Esophagus muscularis mucosa (tissue), 4 donors: ENCODE results near the gene SIPA1L2. TPM values are rescaled to one million over a fixed set of nuclear protein-coding genes. Genes with fewer than 3 reads are reported as not detected.

Experiments used
- DNase-seq: peaks from one replicate; pipeline ENCODE4 v3.0.0-alpha.2; 2017; ENCODE audit errors: extremely low spot score
- H3K27ac ChIP-seq, 4 donors: fragments of 200-600 bp; sonication (generic); replicated peaks in 1 of 4; 1 replicate in 3 of 4; 2 replicates in 1 of 4; pipeline ENCODE4 v1.5.1; 2016 to 2019; ENCODE audit warnings: mild to moderate bottlenecking in 1 of 4
- H3K27me3 ChIP-seq, 4 donors: fragments of 200-600 bp; sonication (generic); one replicate each; pipeline versions ENCODE4 v1.5.1 to v1.6.0; 2016 to 2019
- H3K36me3 ChIP-seq, 4 donors: fragments of 200-600 bp; sonication (generic); one replicate each; pipeline ENCODE4 v1.5.1; 2016 to 2019
- H3K4me1 ChIP-seq, 4 donors: fragments of 200-600 bp; sonication (generic); one replicate each; pipeline ENCODE4 v1.5.1; 2016 to 2019
- H3K4me3 ChIP-seq, 4 donors: fragments of 200-600 bp; sonication (generic); 1 replicate in 2 of 4; 2 replicates in 2 of 4; pipeline ENCODE4 v1.5.1; 2016 to 2019; ENCODE audit warnings: mild to moderate bottlenecking in 4 of 4, moderate library complexity in 1 of 4
- H3K9me3 ChIP-seq, 4 donors: fragments of 200-600 bp; sonication (generic); 1 replicate in 3 of 4; 2 replicates in 1 of 4; pipeline ENCODE4 v1.5.1; 2016 to 2019
- EP300 ChIP-seq: sonication (generic); formaldehyde crosslinking; IDR thresholded peaks from one replicate; pipeline ENCODE4 v1.6.1; 2017; ENCODE audit warnings: antibody characterized with exemption
- POLR2A ChIP-seq: fragments of 450-650 bp; IDR thresholded peaks from one replicate; pipeline ENCODE4 v1.6.1; 2017; ENCODE audit warnings: antibody characterized with exemption, moderate library complexity, mild to moderate bottlenecking, low read depth
- POLR2AphosphoS5 ChIP-seq, 2 donors: sonication (generic); formaldehyde crosslinking; IDR thresholded peaks; one replicate each; pipeline ENCODE4 v1.6.1; 2017; ENCODE audit warnings: antibody characterized with exemption in 2 of 2
- WGBS: methylation state at CpG from one replicate; pipeline ENCODE4 v1.1.5; 2018; 5-methylcytosine and 5-hydroxymethylcytosine counted together
- intact Hi-C: fragments of 100-400 bp; cut with DNase I; formaldehyde crosslinking; loops from one replicate; pipeline ENCODE4 v1.15.1; 2023
- total RNA-seq, 4 donors: library from RNA; depleted of rRNA; stranded (reverse); fragments of >200 nt; gene quantifications; one replicate each; pipeline versions ENCODE4 v1.1.0 to v1.2.1, GENCODE V29; 2016
- TF ChIP-seq, protein P1 (sequence below), 3 experiments: fragments of 200-600 bp in 2 of 3; fragments of 450-650 bp in 1 of 3; sonication (generic) in 2 of 3; IDR thresholded peaks; one replicate each; pipeline ENCODE4 v1.5.1; 2017 to 2019; ENCODE audit warnings: antibody characterized with exemption in 3 of 3, mild to moderate bottlenecking in 2 of 3, moderate library complexity in 1 of 3

SIPA1L2 gene
- total RNA-seq, 4 donors from 2014 or later: 37.4 to 59.0 (median 43.0) TPM

DNA sequence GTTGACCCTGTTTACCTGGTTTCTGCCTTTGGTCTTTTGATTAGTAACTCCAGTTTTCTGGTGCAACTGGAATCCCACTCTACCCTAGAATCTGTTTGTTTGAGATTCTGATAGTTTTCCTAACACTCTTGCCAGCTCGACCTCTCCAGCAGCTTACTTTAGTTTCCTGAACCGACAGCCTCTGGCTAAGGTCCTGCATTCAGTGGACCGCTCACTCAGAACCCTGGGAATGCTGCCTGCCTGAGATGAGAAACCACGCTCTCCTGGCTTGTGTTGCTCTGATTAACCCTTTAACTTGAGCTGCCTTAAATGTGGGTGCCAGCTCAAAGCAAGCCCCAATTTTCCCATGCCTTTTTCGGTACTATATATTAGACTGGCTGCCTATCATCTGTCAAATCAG, 45.3 kb upstream of the SIPA1L2 start:
- no peaks in the 10 kb centered on the region for H3K36me3 ChIP-seq
- peaks cover 0 to 23% (median 14%) of the 10 kb centered on the region in 4 donors for H3K4me1 ChIP-seq
- H3K4me3 ChIP-seq: no peak overlapping the region
- no peaks in the 10 kb centered on the region for H3K9me3 ChIP-seq
- intact Hi-C loops: no loop called here
- H3K27ac ChIP-seq: peak overlapping the region in 1 of 4 donors; percentile 10
- H3K27me3 ChIP-seq: no peaks in the 10 kb centered on the region
- TF ChIP-seq, protein P1, sequence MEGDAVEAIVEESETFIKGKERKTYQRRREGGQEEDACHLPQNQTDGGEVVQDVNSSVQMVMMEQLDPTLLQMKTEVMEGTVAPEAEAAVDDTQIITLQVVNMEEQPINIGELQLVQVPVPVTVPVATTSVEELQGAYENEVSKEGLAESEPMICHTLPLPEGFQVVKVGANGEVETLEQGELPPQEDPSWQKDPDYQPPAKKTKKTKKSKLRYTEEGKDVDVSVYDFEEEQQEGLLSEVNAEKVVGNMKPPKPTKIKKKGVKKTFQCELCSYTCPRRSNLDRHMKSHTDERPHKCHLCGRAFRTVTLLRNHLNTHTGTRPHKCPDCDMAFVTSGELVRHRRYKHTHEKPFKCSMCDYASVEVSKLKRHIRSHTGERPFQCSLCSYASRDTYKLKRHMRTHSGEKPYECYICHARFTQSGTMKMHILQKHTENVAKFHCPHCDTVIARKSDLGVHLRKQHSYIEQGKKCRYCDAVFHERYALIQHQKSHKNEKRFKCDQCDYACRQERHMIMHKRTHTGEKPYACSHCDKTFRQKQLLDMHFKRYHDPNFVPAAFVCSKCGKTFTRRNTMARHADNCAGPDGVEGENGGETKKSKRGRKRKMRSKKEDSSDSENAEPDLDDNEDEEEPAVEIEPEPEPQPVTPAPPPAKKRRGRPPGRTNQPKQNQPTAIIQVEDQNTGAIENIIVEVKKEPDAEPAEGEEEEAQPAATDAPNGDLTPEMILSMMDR (IDR thresholded peaks at IDR 0.05): no peak
- TF ChIP-seq POLR2AphosphoS5 (IDR thresholded peaks at IDR 0.05) (no peak), EP300 (no peak), POLR2A (no peak)
- 37% methylated on average over 5 of the region's 5 CpGs for WGBS
- DNase-seq: no peak

DNA sequence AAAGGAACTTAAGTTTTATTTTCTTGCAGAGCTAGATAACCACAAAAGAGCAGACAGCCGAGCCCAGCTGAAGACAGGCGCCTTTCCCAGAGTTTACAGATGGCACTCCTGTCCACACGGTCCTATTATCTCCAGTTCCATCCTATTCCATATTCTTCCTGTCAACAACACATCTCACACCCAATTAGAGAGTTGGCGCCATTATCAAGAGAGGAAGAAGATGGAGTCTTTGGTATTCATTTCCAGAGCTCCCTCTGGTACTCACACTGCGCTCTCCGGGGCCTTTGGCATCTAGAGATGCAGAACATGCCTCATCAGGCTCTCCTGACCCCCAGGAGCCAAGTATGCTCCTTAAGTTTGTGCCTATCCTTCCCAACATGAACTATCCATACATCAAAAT, 43.3 kb upstream of the SIPA1L2 start:
- intact Hi-C loops: no loop called here
- DNase-seq: no peak
- 86% methylated on average over 6 of the region's 6 CpGs for WGBS

DNA sequence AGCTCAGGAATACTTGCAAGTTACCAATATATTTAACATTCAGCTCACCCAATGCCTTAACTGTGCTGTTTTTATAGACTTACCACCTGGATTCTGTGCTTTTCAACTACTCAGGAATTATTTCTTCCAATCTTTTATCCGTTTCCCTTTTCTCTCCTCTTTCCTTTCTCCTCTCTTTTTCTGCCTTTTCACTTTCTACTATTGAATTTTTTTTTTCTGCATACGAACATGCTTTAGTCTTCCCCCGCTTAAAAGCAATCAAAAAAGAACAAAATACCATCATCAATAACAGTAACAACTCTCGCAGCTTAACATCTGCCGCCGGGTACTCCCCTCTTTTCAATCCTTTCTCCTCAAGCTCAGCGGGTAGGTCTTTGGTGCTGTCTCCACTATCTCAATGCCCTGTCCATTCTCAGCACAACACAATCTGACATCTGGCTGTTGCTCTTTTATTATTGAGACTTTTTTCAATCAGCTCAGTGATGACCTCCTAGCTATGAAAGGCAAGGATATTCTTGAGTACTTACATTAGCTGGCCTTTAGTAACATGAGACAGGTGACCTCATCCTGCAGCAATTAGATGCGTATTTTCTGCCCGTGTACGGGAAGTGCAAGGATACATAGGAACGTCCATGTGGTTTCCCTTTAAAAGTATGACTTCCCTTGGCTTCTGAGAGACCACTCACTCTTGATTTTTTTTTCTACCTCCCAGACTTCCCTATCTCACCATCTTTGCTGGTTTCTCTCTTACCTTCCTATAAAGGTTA, 40.2 kb upstream of the SIPA1L2 start:
- no peaks in the 10 kb centered on the region for H3K36me3 ChIP-seq
- no peaks in the 10 kb centered on the region for H3K27me3 ChIP-seq
- no peak overlapping the region for H3K27ac ChIP-seq
- WGBS: 86% methylated on average over 11 of the region's 11 CpGs
- DNase-seq: no peak
- intact Hi-C loops: no loop called here
- H3K4me1 ChIP-seq: peaks cover 0 to 24% (median 14%) of the 10 kb centered on the region in 4 donors
- TF ChIP-seq POLR2AphosphoS5 (IDR thresholded peaks at IDR 0.05) (no peak), EP300 (no peak), POLR2A (no peak)
- TF ChIP-seq, protein P1 (IDR thresholded peaks at IDR 0.05): no peak
- no peaks in the 10 kb centered on the region for H3K9me3 ChIP-seq
- no peak overlapping the region for H3K4me3 ChIP-seq

More for the DNA sequence above, 43.3 kb upstream of the SIPA1L2 start:
- Histone ChIP-seq H3K27ac (no peak overlapping the region), H3K4me1 (peaks cover 0 to 19% (median 12%) of the 10 kb centered on the region in 4 donors), H3K36me3 (no peaks in the 10 kb centered on the region), H3K4me3 (no peak overlapping the region), H3K27me3 (no peaks in the 10 kb centered on the region), H3K9me3 (no peaks in the 10 kb centered on the region)
- no peak for TF ChIP-seq POLR2A
- TF ChIP-seq, protein P1 (IDR thresholded peaks at IDR 0.05): no peak
- TF ChIP-seq POLR2AphosphoS5 (IDR thresholded peaks at IDR 0.05): no peak
- no peak for TF ChIP-seq EP300

DNA sequence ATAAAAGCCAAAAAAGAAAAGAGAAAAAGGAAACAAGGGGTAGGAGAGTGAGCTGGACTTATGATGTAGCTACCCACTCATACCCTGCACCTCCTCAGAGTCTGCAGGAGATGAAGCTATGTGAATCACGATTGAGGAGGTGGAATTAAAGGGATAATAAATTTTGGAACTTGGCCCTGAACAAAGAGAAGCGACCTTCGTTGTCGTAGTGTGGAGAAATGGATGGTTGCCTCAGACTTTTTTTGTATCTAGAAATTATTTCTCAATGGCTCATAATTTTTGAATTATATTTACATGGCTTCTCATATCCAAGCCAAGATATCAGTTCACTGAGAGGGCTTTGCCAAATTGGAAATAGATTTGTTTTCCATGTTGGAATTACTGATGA, 37.8 kb upstream of the SIPA1L2 start:
- Histone ChIP-seq H3K27me3 (no peaks in the 10 kb centered on the region), H3K4me1 (peaks cover 0 to 15% (median 9%) of the 10 kb centered on the region in 4 donors), H3K27ac (no peak overlapping the region), H3K36me3 (no peaks in the 10 kb centered on the region), H3K9me3 (no peaks in the 10 kb centered on the region), H3K4me3 (no peak overlapping the region)
- 19% methylated on average over 4 of the region's 4 CpGs for WGBS
- no peak for DNase-seq
- TF ChIP-seq POLR2A: no peak
- TF ChIP-seq, protein P1 (IDR thresholded peaks at IDR 0.05): no peak
- TF ChIP-seq POLR2AphosphoS5 (IDR thresholded peaks at IDR 0.05): no peak
- TF ChIP-seq EP300: no peak
- intact Hi-C loops: no loop called here
